Transverse colon (tissue), 4 donors: Measurements from ENCODE around the gene ELAVL2.

Experiments
- CTCF ChIP-seq, 5 experiments: fragments of 200-600 bp in 3 of 5; fragments of 450-650 bp in 2 of 5; sonication (generic) in 3 of 5; IDR thresholded peaks; 1 replicate in 2 of 5; 2 replicates in 3 of 5; pipeline ENCODE4 v1.5.1; 2016 to 2017; ENCODE audit warnings: antibody characterized with exemption in 5 of 5, inconsistent platforms in 3 of 5, mild to moderate bottlenecking in 2 of 5, moderate library complexity in 1 of 5
- POLR2AphosphoS5 ChIP-seq, 3 donors: sonication (generic); formaldehyde crosslinking; IDR thresholded peaks; one replicate each; pipeline ENCODE4 v1.6.1; 2016; ENCODE audit warnings: antibody characterized with exemption in 3 of 3

DNA sequence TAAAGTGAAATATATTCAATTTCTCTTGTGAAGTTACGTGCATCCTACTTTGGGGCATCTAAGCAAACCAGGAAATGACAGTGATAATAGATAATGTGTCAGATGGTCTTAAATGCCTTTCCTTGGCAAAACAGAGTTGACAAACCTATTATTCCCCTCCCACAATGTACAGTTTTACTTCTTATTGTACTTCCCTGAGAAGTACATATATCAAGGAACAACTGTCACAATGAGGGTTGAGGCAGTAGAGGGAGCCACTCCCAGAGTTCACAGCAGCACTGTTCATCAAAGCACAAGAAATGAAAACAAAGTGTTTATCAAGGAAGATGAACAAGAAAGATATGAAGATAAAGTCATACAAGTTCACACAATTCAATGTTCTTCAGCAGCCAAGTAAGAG lies 41.1 kb downstream of the ELAVL2 start:
- no peak for TF ChIP-seq CTCF (IDR thresholded peaks at IDR 0.05)
- TF ChIP-seq POLR2AphosphoS5 (IDR thresholded peaks at IDR 0.05) = no peak
